ENCODE data around the gene TMEM131L.
"Not testable (repeated sequence)": the region's sequence is repeated elsewhere in the genome, so short reads cannot be mapped to it uniquely, and the experiment has no call there.

The TMEM131L gene

GRCh38 chr4:153506341-153507309, 40.5 kb downstream of the TMEM131L start:
- no peak for DNase-seq (ENCODE audit: low read depth, low spot score)

GRCh38 chr4:153507310-153508073, 41.3 kb downstream of the TMEM131L start:
- no peak for DNase-seq (ENCODE audit: low read depth, low spot score)

GRCh38 chr4:153509212-153509611, 43.1 kb downstream of the TMEM131L start:
- DNase-seq (ENCODE audit: low read depth, low spot score): not testable (repeated sequence)

- DNase-seq (ENCODE audit: low read depth, low spot score): no peak
These were observed 43.6 kb downstream of the TMEM131L start for GRCh38 chr4:153509724-153510123.

- no peak for DNase-seq (ENCODE audit: low read depth, low spot score)
These were observed 44.3 kb downstream of the TMEM131L start for GRCh38 chr4:153510252-153511001.

- DNase-seq (ENCODE audit: low read depth, low spot score): no peak
These were observed 44.9 kb downstream of the TMEM131L start for GRCh38 chr4:153511104-153511503.

GRCh38 chr4:153512162-153512852, 46.1 kb downstream of the TMEM131L start:
- no peak for DNase-seq (ENCODE audit: low read depth, low spot score)

- no peak for DNase-seq (ENCODE audit: low read depth, low spot score)
These were observed 46.9 kb downstream of the TMEM131L start for GRCh38 chr4:153512952-153513500.

GRCh38 chr4:153513596-153513995, 47.4 kb downstream of the TMEM131L start:
- no peak for DNase-seq (ENCODE audit: low read depth, low spot score)

- no peak for DNase-seq (ENCODE audit: low read depth, low spot score)
These were observed 47.9 kb downstream of the TMEM131L start for GRCh38 chr4:153514001-153514526.

GRCh38 chr4:153514688-153515426, 48.7 kb downstream of the TMEM131L start:
- no peak for DNase-seq (ENCODE audit: low read depth, low spot score)

- DNase-seq (ENCODE audit: low read depth, low spot score): no peak
These were observed 51.0 kb downstream of the TMEM131L start for GRCh38 chr4:153517159-153517558.

GRCh38 chr4:153518001-153518400, 51.8 kb downstream of the TMEM131L start:
- DNase-seq (ENCODE audit: low read depth, low spot score): no peak

GRCh38 chr4:153518637-153519389, 52.7 kb downstream of the TMEM131L start:
- DNase-seq (ENCODE audit: low read depth, low spot score): no peak

- no peak for DNase-seq (ENCODE audit: low read depth, low spot score)
These were observed 53.5 kb downstream of the TMEM131L start for GRCh38 chr4:153519687-153520086.

GRCh38 chr4:153520227-153520626, 54.1 kb downstream of the TMEM131L start:
- DNase-seq (ENCODE audit: low read depth, low spot score): no peak

GRCh38 chr4:153520801-153521329, 54.7 kb downstream of the TMEM131L start:
- no peak for DNase-seq (ENCODE audit: low read depth, low spot score)

GRCh38 chr4:153521478-153521877, 55.3 kb downstream of the TMEM131L start:
- DNase-seq (ENCODE audit: low read depth, low spot score): no peak

All from activated CD4-positive, CD25-positive, alpha-beta regulatory T cell treated with anti-CD3 and anti-CD28 coated beads, Interleukin-2, amount 50 U/mL, for 16 hours (primary cell).